HCT116 (cell line): ENCODE data around the gene SGK2. TPM values are rescaled to one million over a fixed set of nuclear protein-coding genes. Genes with fewer than 3 reads are reported as not detected.

ENCODE experiments used
- ATAC-seq: fragments of 200-7000 bp; cut with Tn5 transposase; 2 replicates; pipeline ENCODE4 v1.9.1; 2020; ENCODE audit warnings: mild to moderate bottlenecking, moderate library complexity
- BruUV-seq: library from RNA; stranded (reverse); fragments of 400-500 nt; replicated peaks from 2 replicates; lab custom pipeline; 2021; lab: Mats Ljungman, UMichigan
- CTCF ChIA-PET: fragments of 300-600 bp; sonication (Branson Sonifier 250); formaldehyde crosslinking; loops from one replicate; lab custom pipeline; 2021; ENCODE audit warnings: antibody characterized with exemption; lab: Charles Lee
- POLR2A ChIA-PET: fragments of 300-600, 350-600 bp; sonication (Branson Sonifier 250); formaldehyde crosslinking; loops from one replicate; lab custom pipeline; 2021; ENCODE audit warnings: antibody characterized with exemption; lab: Charles Lee
- RAD21 ChIA-PET, 2 experiments: fragments of 300-600 bp; sonication (Branson Sonifier 250); formaldehyde crosslinking; loops; one replicate each; lab custom pipeline; 2023; ENCODE audit warnings: low total read pairs in 2 of 2; ENCODE audit not compliant: uncharacterized antibody in 2 of 2, unreplicated experiment in 2 of 2, low non-redundant PET in 1 of 2; lab: Charles Lee
- DNase-seq: peaks from one replicate; pipeline ENCODE4 v3.0.0-alpha.2; 2010; ENCODE audit warnings: low read depth, low spot score
- H2AFZ ChIP-seq: fragments of 200-600 bp; shearing (Covaris generic), sonication (generic); 2 replicates; pipeline ENCODE4 v1.6.1; 2017; ENCODE audit warnings: low read depth, mixed run types, mixed read lengths, antibody characterized with exemption, low read length; ENCODE audit not compliant: poor library complexity, severe bottlenecking
- H3K27ac ChIP-seq: 2 replicates; pipeline ENCODE4 v1.5.1; 2012; ENCODE audit warnings: low read depth, low read length
- H3K27me3 ChIP-seq: fragments of 200-600 bp; sonication (generic); 2 replicates; pipeline ENCODE4 v1.6.1; 2016; ENCODE audit warnings: mixed run types, low read length, mixed read lengths; ENCODE audit not compliant: insufficient read depth
- H3K36me3 ChIP-seq, 2 experiments: fragments of 200-500 bp in 1 of 2; fragments of 200-600 bp in 1 of 2; sonication (Bioruptor generic) in 1 of 2; sonication (generic) in 1 of 2; 2 replicates each; pipeline versions ENCODE4 v1.5.1 to v1.6.1; 2014 to 2016; ENCODE audit warnings: low read length in 2 of 2, inconsistent platforms in 1 of 2, mixed read lengths in 1 of 2, mixed run types in 1 of 2; ENCODE audit not compliant: insufficient read depth in 2 of 2, control insufficient read depth in 1 of 2
- H3K4me1 ChIP-seq, 2 experiments: fragments of 200-600 bp in 1 of 2; sonication (generic) in 1 of 2; 2 replicates each; pipeline versions ENCODE4 v1.5.1 to v1.6.1; 2012 to 2017; ENCODE audit warnings: low read length in 2 of 2, inconsistent platforms in 1 of 2, mild to moderate bottlenecking in 1 of 2, mixed read lengths in 1 of 2, mixed run types in 1 of 2, moderate library complexity in 1 of 2; ENCODE audit not compliant: insufficient read depth in 2 of 2, control insufficient read depth in 1 of 2
- H3K4me2 ChIP-seq: fragments of 200-600 bp; sonication (generic); 2 replicates; pipeline ENCODE4 v1.6.1; 2017; ENCODE audit warnings: mixed run types, low read length, mixed read lengths
- H3K4me3 ChIP-seq, 2 experiments: fragments of 200-600 bp in 1 of 2; sonication (generic) in 1 of 2; replicated peaks in 1 of 2; 2 replicates each; pipeline ENCODE4 v1.5.1; 2011 to 2016; ENCODE audit warnings: low read length in 2 of 2, control low read depth in 1 of 2, low read depth in 1 of 2, mild to moderate bottlenecking in 1 of 2, mixed read lengths in 1 of 2, mixed run types in 1 of 2
- H3K79me2 ChIP-seq: fragments of 200-600 bp; sonication (generic); 2 replicates; pipeline ENCODE4 v1.6.1; 2017; ENCODE audit warnings: mild to moderate bottlenecking, mixed run types, low read length, moderate library complexity, mixed read lengths; ENCODE audit not compliant: insufficient read depth
- H3K9ac ChIP-seq: fragments of 200-600 bp; sonication (generic); 2 replicates; pipeline ENCODE4 v1.6.1; 2016; ENCODE audit warnings: low read length, mixed read lengths
- H3K9me2 ChIP-seq: fragments of 200-600 bp; sonication (generic), shearing (Covaris generic); 2 replicates; pipeline ENCODE4 v1.6.1; 2017; ENCODE audit warnings: mixed run types, mild to moderate bottlenecking, moderate library complexity; ENCODE audit not compliant: insufficient read depth
- H3K9me3 ChIP-seq, 2 experiments: fragments of 200-500 bp in 1 of 2; fragments of 200-600 bp in 1 of 2; sonication (Bioruptor generic) in 1 of 2; sonication (generic) in 1 of 2; 2 replicates each; pipeline ENCODE4 v1.6.1; 2014 to 2017; ENCODE audit warnings: low read length in 2 of 2, mixed read lengths in 2 of 2, inconsistent platforms in 1 of 2, low read depth in 1 of 2, mild to moderate bottlenecking in 1 of 2, mixed run types in 1 of 2, moderate library complexity in 1 of 2; ENCODE audit not compliant: control insufficient read depth in 1 of 2, insufficient read depth in 1 of 2
- H4K20me1 ChIP-seq: fragments of 200-600 bp; sonication (generic), shearing (Covaris generic); 2 replicates; pipeline ENCODE4 v1.6.1; 2017; ENCODE audit warnings: mixed run types, mild to moderate bottlenecking, moderate library complexity; ENCODE audit not compliant: insufficient read depth
- CBX3 ChIP-seq: IDR thresholded peaks from 2 replicates; pipeline ENCODE4 v1.6.1; 2012; ENCODE audit warnings: low read depth
- EGR1 ChIP-seq: IDR thresholded peaks from 2 replicates; pipeline ENCODE4 v1.6.1; 2012; ENCODE audit warnings: low read depth
- EZH2 ChIP-seq: fragments of 200-600 bp; sonication (generic); IDR thresholded peaks from 2 replicates; pipeline ENCODE4 v1.6.1; 2017; ENCODE audit warnings: antibody characterized with exemption, mixed run types
- EZH2phosphoT487 ChIP-seq: fragments of 200-600 bp; IDR thresholded peaks from 2 replicates; pipeline ENCODE4 v1.6.1; 2018; ENCODE audit warnings: antibody characterized with exemption, borderline replicate concordance
- FOSL1 ChIP-seq: IDR thresholded peaks from 2 replicates; pipeline ENCODE4 v1.6.1; 2012; ENCODE audit warnings: low read depth
- JUND ChIP-seq: IDR thresholded peaks from 2 replicates; pipeline ENCODE4 v1.6.1; 2012
- MAX ChIP-seq: IDR thresholded peaks from 2 replicates; pipeline ENCODE4 v1.6.1; 2012
- POLR2A ChIP-seq: IDR thresholded peaks from 2 replicates; pipeline ENCODE4 v1.7.0; 2011; ENCODE audit warnings: borderline replicate concordance; ENCODE audit not compliant: insufficient read depth, insufficient read length; ENCODE audit errors: extremely low read depth
- POLR2AphosphoS5 ChIP-seq: IDR thresholded peaks from 2 replicates; pipeline ENCODE4 v1.6.1; 2011; ENCODE audit warnings: mild to moderate bottlenecking, low read depth, low read length, moderate library complexity
- RAD21 ChIP-seq: IDR thresholded peaks from 2 replicates; pipeline ENCODE4 v1.6.1; 2012; ENCODE audit warnings: low read depth, mild to moderate bottlenecking
- SIN3A ChIP-seq: IDR thresholded peaks from 2 replicates; pipeline ENCODE4 v1.6.1; 2012; ENCODE audit warnings: low read depth
- SP1 ChIP-seq: IDR thresholded peaks from 2 replicates; pipeline ENCODE4 v1.6.1; 2012; ENCODE audit warnings: low read depth
- TCF7L2 ChIP-seq: IDR thresholded peaks from 2 replicates; pipeline ENCODE4 v1.7.0; 2011; ENCODE audit warnings: borderline replicate concordance, inconsistent platforms; ENCODE audit not compliant: insufficient read depth, insufficient read length; ENCODE audit errors: extremely low read depth
- YY1 ChIP-seq: IDR thresholded peaks from 2 replicates; pipeline ENCODE4 v1.6.1; 2011; ENCODE audit warnings: low read length, low read depth, moderate library complexity, mild to moderate bottlenecking; ENCODE audit not compliant: insufficient replicate concordance; ENCODE audit errors: extremely low read depth
- ZBTB33 ChIP-seq: IDR thresholded peaks from 2 replicates; pipeline ENCODE4 v1.6.1; 2011; ENCODE audit warnings: mild to moderate bottlenecking, low read length, moderate library complexity; ENCODE audit not compliant: insufficient replicate concordance; ENCODE audit errors: extremely low read depth
- ZNF274 ChIP-seq: fragments of 200-500 bp; sonication (Bioruptor generic); IDR thresholded peaks from 2 replicates; pipeline ENCODE4 v1.6.1; 2014; ENCODE audit warnings: mild to moderate bottlenecking, low read depth, low read length, inconsistent platforms
- intact Hi-C: fragments of 100-400 bp; cut with micrococcal nuclease; formaldehyde crosslinking; loops from 2 replicates; pipeline ENCODE4 v1.10.0; 2022
- total RNA-seq: library from RNA; stranded (reverse); gene quantifications from one replicate; pipeline ENCODE4 v1.2.1, GENCODE V29; 2021; ENCODE audit not compliant: unreplicated experiment
- TF ChIP-seq, protein P1 (sequence below), 3 experiments: fragments of 200-600 bp in 1 of 3; sonication (generic) in 1 of 3; IDR thresholded peaks in 2 of 3; conservative IDR thresholded peaks in 1 of 3; 2 replicates each; pipeline ENCODE4 v1.5.1; 2012 to 2017; ENCODE audit warnings: low read depth in 2 of 3, low read length in 2 of 3, antibody characterized with exemption in 1 of 3, borderline replicate concordance in 1 of 3, control low read depth in 1 of 3, mild to moderate bottlenecking in 1 of 3, mixed read lengths in 1 of 3, mixed run types in 1 of 3, moderate library complexity in 1 of 3; ENCODE audit not compliant: insufficient read depth in 1 of 3
- TF ChIP-seq, protein P2 (sequence below): IDR thresholded peaks from 2 replicates; pipeline ENCODE4 v1.6.1; 2012
- TF ChIP-seq, protein P3 (sequence below): IDR thresholded peaks from 2 replicates; pipeline ENCODE4 v1.6.1; 2012; ENCODE audit warnings: low read depth

The SGK2 gene
- total RNA-seq, 1 experiment from 2014 or later, result 2.3 TPM

DNA sequence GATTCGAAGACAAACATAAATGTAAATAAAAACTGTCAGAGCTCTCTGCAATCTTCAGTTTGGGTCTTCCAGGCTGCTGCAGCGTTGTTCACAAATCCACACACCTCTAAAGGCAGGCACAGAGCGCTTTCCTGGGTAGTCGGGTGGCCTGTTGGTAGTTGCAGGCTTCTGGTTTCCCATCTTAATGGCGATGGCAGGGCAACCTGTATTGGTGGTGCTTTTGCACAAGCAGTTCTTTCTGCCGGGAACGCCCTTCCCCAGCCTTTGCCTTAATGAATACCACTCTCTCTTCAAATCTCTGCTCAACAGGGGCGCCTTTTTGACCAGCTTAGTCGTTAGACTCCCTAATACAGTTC is 31.2 kb downstream of the SGK2 start:
- H4K20me1 ChIP-seq, result no peaks in the 10 kb centered on the region
- H3K79me2 ChIP-seq, result peaks cover 4% of the 10 kb centered on the region; the same call in 1 of the 2 replicates
- peaks cover 9 to 16% of the 10 kb centered on the region in 2 experiments; a peak in 3 of 4 replicates for H3K4me1 ChIP-seq
- peak overlapping the region; percentile 56 for H3K27ac ChIP-seq
- TF ChIP-seq POLR2AphosphoS5 (no peak), SIN3A (no peak), SP1 (no peak), EZH2phosphoT487 (no peak), POLR2A (no peak), EZH2 (no peak), ZNF274 (no peak), JUND (no peak), ZBTB33 (no peak), TCF7L2 (no peak), RAD21 (no peak), MAX (no peak), EGR1 (no peak), FOSL1 (no peak), CBX3 (no peak), YY1 (no peak)
- TF ChIP-seq, protein P1, sequence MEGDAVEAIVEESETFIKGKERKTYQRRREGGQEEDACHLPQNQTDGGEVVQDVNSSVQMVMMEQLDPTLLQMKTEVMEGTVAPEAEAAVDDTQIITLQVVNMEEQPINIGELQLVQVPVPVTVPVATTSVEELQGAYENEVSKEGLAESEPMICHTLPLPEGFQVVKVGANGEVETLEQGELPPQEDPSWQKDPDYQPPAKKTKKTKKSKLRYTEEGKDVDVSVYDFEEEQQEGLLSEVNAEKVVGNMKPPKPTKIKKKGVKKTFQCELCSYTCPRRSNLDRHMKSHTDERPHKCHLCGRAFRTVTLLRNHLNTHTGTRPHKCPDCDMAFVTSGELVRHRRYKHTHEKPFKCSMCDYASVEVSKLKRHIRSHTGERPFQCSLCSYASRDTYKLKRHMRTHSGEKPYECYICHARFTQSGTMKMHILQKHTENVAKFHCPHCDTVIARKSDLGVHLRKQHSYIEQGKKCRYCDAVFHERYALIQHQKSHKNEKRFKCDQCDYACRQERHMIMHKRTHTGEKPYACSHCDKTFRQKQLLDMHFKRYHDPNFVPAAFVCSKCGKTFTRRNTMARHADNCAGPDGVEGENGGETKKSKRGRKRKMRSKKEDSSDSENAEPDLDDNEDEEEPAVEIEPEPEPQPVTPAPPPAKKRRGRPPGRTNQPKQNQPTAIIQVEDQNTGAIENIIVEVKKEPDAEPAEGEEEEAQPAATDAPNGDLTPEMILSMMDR (IDR thresholded peaks at IDR 0.05 in 2 of 3, conservative IDR thresholded peaks at IDR 0.05 in 1 of 3; ENCODE audit: borderline replicate concordance in 1 of 3, insufficient read depth in 1 of 3, low read depth in 2 of 3, low read length in 2 of 3), result no peak
- TF ChIP-seq, protein P2, sequence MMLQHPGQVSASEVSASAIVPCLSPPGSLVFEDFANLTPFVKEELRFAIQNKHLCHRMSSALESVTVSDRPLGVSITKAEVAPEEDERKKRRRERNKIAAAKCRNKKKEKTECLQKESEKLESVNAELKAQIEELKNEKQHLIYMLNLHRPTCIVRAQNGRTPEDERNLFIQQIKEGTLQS, result no peak
- TF ChIP-seq, protein P3, sequence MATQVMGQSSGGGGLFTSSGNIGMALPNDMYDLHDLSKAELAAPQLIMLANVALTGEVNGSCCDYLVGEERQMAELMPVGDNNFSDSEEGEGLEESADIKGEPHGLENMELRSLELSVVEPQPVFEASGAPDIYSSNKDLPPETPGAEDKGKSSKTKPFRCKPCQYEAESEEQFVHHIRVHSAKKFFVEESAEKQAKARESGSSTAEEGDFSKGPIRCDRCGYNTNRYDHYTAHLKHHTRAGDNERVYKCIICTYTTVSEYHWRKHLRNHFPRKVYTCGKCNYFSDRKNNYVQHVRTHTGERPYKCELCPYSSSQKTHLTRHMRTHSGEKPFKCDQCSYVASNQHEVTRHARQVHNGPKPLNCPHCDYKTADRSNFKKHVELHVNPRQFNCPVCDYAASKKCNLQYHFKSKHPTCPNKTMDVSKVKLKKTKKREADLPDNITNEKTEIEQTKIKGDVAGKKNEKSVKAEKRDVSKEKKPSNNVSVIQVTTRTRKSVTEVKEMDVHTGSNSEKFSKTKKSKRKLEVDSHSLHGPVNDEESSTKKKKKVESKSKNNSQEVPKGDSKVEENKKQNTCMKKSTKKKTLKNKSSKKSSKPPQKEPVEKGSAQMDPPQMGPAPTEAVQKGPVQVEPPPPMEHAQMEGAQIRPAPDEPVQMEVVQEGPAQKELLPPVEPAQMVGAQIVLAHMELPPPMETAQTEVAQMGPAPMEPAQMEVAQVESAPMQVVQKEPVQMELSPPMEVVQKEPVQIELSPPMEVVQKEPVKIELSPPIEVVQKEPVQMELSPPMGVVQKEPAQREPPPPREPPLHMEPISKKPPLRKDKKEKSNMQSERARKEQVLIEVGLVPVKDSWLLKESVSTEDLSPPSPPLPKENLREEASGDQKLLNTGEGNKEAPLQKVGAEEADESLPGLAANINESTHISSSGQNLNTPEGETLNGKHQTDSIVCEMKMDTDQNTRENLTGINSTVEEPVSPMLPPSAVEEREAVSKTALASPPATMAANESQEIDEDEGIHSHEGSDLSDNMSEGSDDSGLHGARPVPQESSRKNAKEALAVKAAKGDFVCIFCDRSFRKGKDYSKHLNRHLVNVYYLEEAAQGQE, result no peak
- H3K9me3 ChIP-seq, result no peaks in the 10 kb centered on the region
- peak overlapping the region; percentile 84 to 86 for H3K4me3 ChIP-seq
- no peak overlapping the region for H2AFZ ChIP-seq
- CTCF ChIA-PET, result no interaction called here
- no peaks in the 10 kb centered on the region for H3K9me2 ChIP-seq
- TSS peak; percentile 92 for BruUV-seq
- H3K4me2 ChIP-seq, result peak overlapping the region; percentile 89
- DNase-seq, result no peak
- no peaks in the 10 kb centered on the region for H3K36me3 ChIP-seq
- intact Hi-C loops, result loop anchor here (2.0 kb wide), 1 partner anchor 75 kb away; no protein-coding TSS in a partner anchor
- RAD21 ChIA-PET, result no interaction called here
- ATAC-seq, result peak; percentile 3
- POLR2A ChIA-PET, result no interaction called here
- no peaks in the 10 kb centered on the region for H3K27me3 ChIP-seq
- H3K9ac ChIP-seq, result peak overlapping the region; percentile 74
